GM18511 (cell line): ENCODE results near the gene PSMD13.
"Not testable (repeated sequence)": the region's sequence is repeated elsewhere in the genome, so short reads cannot be mapped to it uniquely, and the experiment has no call there.

Experiments used
- ATAC-seq: cut with Tn5 transposase; IDR thresholded peaks from one replicate; pipeline ENCODE4 v1.9.1; 2021; ENCODE audit warnings: mild to moderate bottlenecking, moderate library complexity; ENCODE audit not compliant: unreplicated experiment

The PSMD13 gene

GRCh38 chr11:285894-286220 is 49.1 kb downstream of the PSMD13 start:
- ATAC-seq, result no peak

GRCh38 chr11:286977-287820 is 50.4 kb downstream of the PSMD13 start:
- not testable (repeated sequence) for ATAC-seq

- peak; percentile 6 for ATAC-seq
These were observed 51.2 kb downstream of the PSMD13 start for GRCh38 chr11:287821-288477.

- peak; percentile 79 for ATAC-seq
These were observed 52.0 kb downstream of the PSMD13 start, which contains the start of gene PGGHG for GRCh38 chr11:288478-289397. PGGHG (plus strand) TSS chr11:289126; CDS start chr11:289817, 691 bp downstream.

- no peak for ATAC-seq
These were observed 52.6 kb downstream of the PSMD13 start for GRCh38 chr11:289398-289711.

GRCh38 chr11:289712-290620 is 53.2 kb downstream of the PSMD13 start:
- ATAC-seq, result no peak

GRCh38 chr11:290621-291231 is 54.0 kb downstream of the PSMD13 start:
- no peak for ATAC-seq

- no peak for ATAC-seq
These were observed 54.8 kb downstream of the PSMD13 start for GRCh38 chr11:291281-292210.

GRCh38 chr11:292211-293121 is 55.7 kb downstream of the PSMD13 start:
- ATAC-seq, result no peak

GRCh38 chr11:293271-293851 is 56.6 kb downstream of the PSMD13 start:
- no peak for ATAC-seq

- no peak for ATAC-seq
These were observed 57.3 kb downstream of the PSMD13 start for GRCh38 chr11:293852-294661.

GRCh38 chr11:294780-295179 is 58.0 kb downstream of the PSMD13 start:
- ATAC-seq, result no peak

GRCh38 chr11:295351-296170 is 58.8 kb downstream of the PSMD13 start:
- no peak for ATAC-seq

GRCh38 chr11:296171-297050 is 59.6 kb downstream of the PSMD13 start:
- no peak for ATAC-seq

GRCh38 chr11:297051-297585 is 60.3 kb downstream of the PSMD13 start:
- no peak for ATAC-seq
